Duodenal mucosa (tissue), 2 donors: Measurements from ENCODE around the gene ZNF688.
"Not testable (repeated sequence)": the region's sequence is repeated elsewhere in the genome, so short reads cannot be mapped to it uniquely, and the experiment has no call there.

Experiments
- H3K27ac ChIP-seq: one replicate; pipeline ENCODE4 v1.7.0; 2013; ENCODE audit warnings: low read depth, low read length
- H3K27me3 ChIP-seq, 2 donors: one replicate each; pipeline ENCODE4 v1.7.0; 2013; ENCODE audit warnings: low read length in 2 of 2, control low read depth in 1 of 2; ENCODE audit not compliant: insufficient read depth in 2 of 2, control insufficient read depth in 1 of 2
- H3K36me3 ChIP-seq, 2 donors: one replicate each; pipeline ENCODE4 v1.7.0; 2013; ENCODE audit warnings: low read length in 2 of 2, control low read depth in 1 of 2; ENCODE audit not compliant: insufficient read depth in 2 of 2, control insufficient read depth in 1 of 2
- H3K4me1 ChIP-seq, 2 donors: one replicate each; pipeline ENCODE4 v1.7.0; 2013; ENCODE audit warnings: low read length in 2 of 2, control low read depth in 1 of 2; ENCODE audit not compliant: insufficient read depth in 2 of 2, control insufficient read depth in 1 of 2
- H3K4me3 ChIP-seq, 2 donors: one replicate each; pipeline ENCODE4 v1.7.0; 2013; ENCODE audit warnings: low read length in 2 of 2, low read depth in 1 of 2
- H3K9ac ChIP-seq, 2 donors: one replicate each; pipeline ENCODE4 v1.7.0; 2013; ENCODE audit warnings: low read length in 2 of 2, low read depth in 1 of 2
- H3K9me3 ChIP-seq, 2 donors: one replicate each; pipeline ENCODE4 v1.7.0; 2013; ENCODE audit warnings: low read length in 2 of 2, control low read depth in 1 of 2; ENCODE audit not compliant: control insufficient read depth in 1 of 2

ZNF688 gene

GRCh38 chr16:30604316-30604947 lies 32.9 kb upstream of the ZNF688 start:
- peaks cover 21 to 36% of the 10 kb centered on the region in 2 donors for H3K36me3 ChIP-seq
- peak overlapping the region; percentile 25 to 38 for H3K4me3 ChIP-seq
- peak overlapping the region; percentile 30 for H3K27ac ChIP-seq
- no peaks in the 10 kb centered on the region for H3K27me3 ChIP-seq
- no peaks in the 10 kb centered on the region for H3K9me3 ChIP-seq
- H3K4me1 ChIP-seq: peaks cover 34 to 35% of the 10 kb centered on the region in 2 donors
- H3K9ac ChIP-seq: peak overlapping the region; percentile 43 to 47

GRCh38 chr16:30603945-30604315 lies 32.4 kb upstream of the ZNF688 start:
- H3K4me3 ChIP-seq: peak overlapping the region; percentile 25 to 38
- H3K4me1 ChIP-seq: peaks cover 30 to 31% of the 10 kb centered on the region in 2 donors
- peaks cover 21 to 36% of the 10 kb centered on the region in 2 donors for H3K36me3 ChIP-seq
- H3K9ac ChIP-seq: peak overlapping the region; percentile 43 to 47
- peak overlapping the region; percentile 30 for H3K27ac ChIP-seq
- no peaks in the 10 kb centered on the region for H3K9me3 ChIP-seq
- no peaks in the 10 kb centered on the region for H3K27me3 ChIP-seq

GRCh38 chr16:30602616-30603277 lies 31.2 kb upstream of the ZNF688 start:
- H3K36me3 ChIP-seq: peaks cover 21 to 34% of the 10 kb centered on the region in 2 donors
- peaks cover 26 to 27% of the 10 kb centered on the region in 2 donors for H3K4me1 ChIP-seq
- H3K9ac ChIP-seq: no peak overlapping the region
- H3K27ac ChIP-seq: no peak overlapping the region
- H3K27me3 ChIP-seq: no peaks in the 10 kb centered on the region
- no peaks in the 10 kb centered on the region for H3K9me3 ChIP-seq
- H3K4me3 ChIP-seq: no peak overlapping the region

- no peak overlapping the region for H3K9ac ChIP-seq
- H3K36me3 ChIP-seq: peaks cover 21 to 27% of the 10 kb centered on the region in 2 donors
- no peak overlapping the region for H3K4me3 ChIP-seq
- H3K9me3 ChIP-seq: no peaks in the 10 kb centered on the region
- peaks cover 26 to 27% of the 10 kb centered on the region in 2 donors for H3K4me1 ChIP-seq
- no peaks in the 10 kb centered on the region for H3K27me3 ChIP-seq
- H3K27ac ChIP-seq: no peak overlapping the region
Observed at GRCh38 chr16:30601966-30602365, 30.5 kb upstream of the ZNF688 start.

GRCh38 chr16:30600929-30601328 lies 29.4 kb upstream of the ZNF688 start:
- Histone ChIP-seq H3K4me3 (no peak overlapping the region), H3K4me1 (peaks cover 26 to 27% of the 10 kb centered on the region in 2 donors), H3K9me3 (no peaks in the 10 kb centered on the region)

GRCh38 chr16:30600215-30600614 lies 28.7 kb upstream of the ZNF688 start:
- Histone ChIP-seq H3K9me3 (no peaks in the 10 kb centered on the region), H3K9ac (no peak overlapping the region), H3K36me3 (peaks cover 21 to 27% of the 10 kb centered on the region in 2 donors), H3K27ac (no peak overlapping the region), H3K27me3 (no peaks in the 10 kb centered on the region), H3K4me3 (no peak overlapping the region), H3K4me1 (peaks cover 26% of the 10 kb centered on the region in 2 donors)

More at GRCh38 chr16:30600929-30601328, 29.4 kb upstream of the ZNF688 start:
- no peak overlapping the region for H3K27ac ChIP-seq
- no peaks in the 10 kb centered on the region for H3K27me3 ChIP-seq
- no peak overlapping the region for H3K9ac ChIP-seq
- H3K36me3 ChIP-seq: peaks cover 21 to 27% of the 10 kb centered on the region in 2 donors

GRCh38 chr16:30592871-30593270 lies 21.4 kb upstream of the ZNF688 start:
- no peak overlapping the region for H3K27ac ChIP-seq
- H3K27me3 ChIP-seq: no peaks in the 10 kb centered on the region
- H3K9me3 ChIP-seq: no peaks in the 10 kb centered on the region
- H3K4me1 ChIP-seq: no peaks in the 10 kb centered on the region
- H3K36me3 ChIP-seq: peaks cover 0 to 2% of the 10 kb centered on the region in 2 donors
- no peak overlapping the region for H3K4me3 ChIP-seq
- no peak overlapping the region for H3K9ac ChIP-seq

- H3K9ac ChIP-seq, H3K9me3 ChIP-seq, H3K27ac ChIP-seq, H3K27me3 ChIP-seq, H3K4me3 ChIP-seq, H3K4me1 ChIP-seq, H3K36me3 ChIP-seq: not testable (repeated sequence)
Observed at GRCh38 chr16:30590869-30591268, 19.4 kb upstream of the ZNF688 start.

- peaks cover 10 to 13% of the 10 kb centered on the region in 2 donors for H3K4me1 ChIP-seq
- not testable (repeated sequence) for H3K27me3 ChIP-seq, H3K36me3 ChIP-seq, H3K9ac ChIP-seq, H3K9me3 ChIP-seq, H3K4me3 ChIP-seq, H3K27ac ChIP-seq
Observed at GRCh38 chr16:30589582-30589981, 18.1 kb upstream of the ZNF688 start.

- Histone ChIP-seq H3K9me3 (no peaks in the 10 kb centered on the region), H3K36me3 (peaks cover 0 to 12% of the 10 kb centered on the region in 2 donors), H3K27me3 (no peaks in the 10 kb centered on the region), H3K4me1 (peaks cover 12 to 15% of the 10 kb centered on the region in 2 donors), H3K4me3 (no peak overlapping the region), H3K27ac (no peak overlapping the region), H3K9ac (no peak overlapping the region)
Observed at GRCh38 chr16:30588651-30589050, 17.1 kb upstream of the ZNF688 start.
